Spleen (tissue), 11 donors: Measurements from ENCODE around the gene AKR1A1. TPM values are rescaled to one million over a fixed set of nuclear protein-coding genes. Genes with fewer than 3 reads are reported as not detected.
A peak's percentile ranks its signal among the peaks of the same experiment; 100 is the strongest.
"Not testable (repeated sequence)": the region's sequence is repeated elsewhere in the genome, so short reads cannot be mapped to it uniquely, and the experiment has no call there.

Experiments
- DNase-seq: peaks from one replicate; pipeline ENCODE4 v3.0.0-alpha.2; 2020
- H3K27ac ChIP-seq, 8 donors: fragments of 200-600 bp; sonication (generic) in 7 of 8; 1 replicate in 4 of 8; 2 replicates in 4 of 8; pipeline versions ENCODE4 v1.5.0 to v1.8.0; 2016 to 2021; ENCODE audit warnings: inconsistent platforms in 4 of 8, mild to moderate bottlenecking in 4 of 8, moderate library complexity in 1 of 8
- H3K27me3 ChIP-seq, 7 donors: fragments of 200-600 bp; sonication (generic) in 6 of 7; replicated peaks in 1 of 7; 1 replicate in 4 of 7; 2 replicates in 3 of 7; pipeline versions ENCODE4 v1.5.0 to v1.8.0; 2016 to 2021; ENCODE audit warnings: inconsistent platforms in 3 of 7, mild to moderate bottlenecking in 1 of 7
- H3K36me3 ChIP-seq, 6 donors: fragments of 200-600 bp; sonication (generic) in 5 of 6; 1 replicate in 4 of 6; 2 replicates in 2 of 6; pipeline versions ENCODE4 v1.5.0 to v1.8.0; 2016 to 2021; ENCODE audit warnings: inconsistent platforms in 2 of 6
- H3K4me1 ChIP-seq, 6 donors: fragments of 200-600 bp; sonication (generic) in 5 of 6; 1 replicate in 3 of 6; 2 replicates in 3 of 6; pipeline versions ENCODE4 v1.5.0 to v1.8.0; 2016 to 2021; ENCODE audit warnings: inconsistent platforms in 3 of 6
- H3K4me3 ChIP-seq, 8 donors: fragments of 200-600 bp; sonication (generic) in 7 of 8; 1 replicate in 4 of 8; 2 replicates in 4 of 8; pipeline versions ENCODE4 v1.5.0 to v1.8.0; 2016 to 2021; ENCODE audit warnings: inconsistent platforms in 4 of 8, mild to moderate bottlenecking in 4 of 8, moderate library complexity in 2 of 8
- H3K9me3 ChIP-seq, 8 donors: fragments of 200-600 bp; sonication (generic) in 7 of 8; 1 replicate in 4 of 8; 2 replicates in 4 of 8; pipeline versions ENCODE4 v1.5.0 to v1.8.0; 2016 to 2021; ENCODE audit warnings: inconsistent platforms in 4 of 8
- CTCF ChIP-seq, 11 experiments: fragments of 200-600 bp in 7 of 11; fragments of 450-650 bp in 4 of 11; sonication (generic) in 4 of 11; IDR thresholded peaks in 8 of 11; conservative IDR thresholded peaks in 3 of 11; 1 replicate in 7 of 11; 2 replicates in 4 of 11; pipeline versions ENCODE4 v1.4.0 to v1.8.0; 2016 to 2021; ENCODE audit warnings: antibody characterized with exemption in 11 of 11, inconsistent platforms in 4 of 11, mild to moderate bottlenecking in 1 of 11
- POLR2A ChIP-seq, 3 donors: fragments of 450-650 bp; IDR thresholded peaks; one replicate each; pipeline ENCODE4 v1.5.1; 2017; ENCODE audit warnings: antibody characterized with exemption in 3 of 3, mild to moderate bottlenecking in 1 of 3
- POLR2AphosphoS5 ChIP-seq, 3 donors: sonication (generic); formaldehyde crosslinking; IDR thresholded peaks; one replicate each; pipeline ENCODE4 v1.5.1; 2017; ENCODE audit warnings: antibody characterized with exemption in 3 of 3
- WGBS, 5 donors: extraction: QIAGEN DNeasy Blood & Tissue Kit in 3 of 5; methylation state at CpG; one replicate each; pipeline versions ENCODE4 v1.1.5 to v1.1.7; 2013 to 2018; 5-methylcytosine and 5-hydroxymethylcytosine counted together
- intact Hi-C: fragments of 100-400 bp; cut with DNase I; formaldehyde crosslinking; loops from one replicate; pipeline ENCODE4 v1.15.0; 2023; ENCODE audit warnings: low total_unique reads
- polyA plus RNA-seq, 3 donors: library from polyadenylated mRNA; stranded (reverse); fragments of 200-250 nt; gene quantifications; one replicate each; pipeline ENCODE4 v1.2.1, GENCODE V29; 2013
- total RNA-seq, 7 donors: library from RNA; depleted of rRNA in 3 of 7; stranded (reverse); fragments of >200 nt in 3 of 7; fragmentation: NEBNext Ultra II Directional in 4 of 7; extraction: Animal tissue kit (Norgen Biotek cat#: 25700) in 4 of 7; gene quantifications; one replicate each; pipeline versions ENCODE4 v1.1.0 to v1.2.1, GENCODE V29; 2016 to 2021
- donor health status: healthy with polysubstance abuse.
- donor health status: DM: no; HTN: no; CAD: no; lungs with moderate emphysema.
- donor health status: DM: no; HTN: no; CAD: no.
- donor health status: Bipolar disorder and iron deficiency.
- donor health status: healthy.
- donor health status: DM: no; HTN: no; CAD: no.
- donor health status: DM: yes; HTN: yes; CAD: no.

AKR1A1 gene
- total and polyA plus RNA-seq, 10 donors, result 68.8 to 150 (median 130) TPM

- Histone ChIP-seq H3K4me1 (peaks cover 0 to 4% (median 0%) of the 10 kb centered on the region in 6 donors), H3K36me3 (peaks cover 5 to 90% (median 77%) of the 10 kb centered on the region in 6 donors), H3K4me3 (no peak overlapping the region), H3K9me3 (no peaks in the 10 kb centered on the region), H3K27ac (no peak overlapping the region), H3K27me3 (no peaks in the 10 kb centered on the region)
- TF ChIP-seq POLR2A (IDR thresholded peaks at IDR 0.05) (no peak), POLR2AphosphoS5 (IDR thresholded peaks at IDR 0.05) (no peak), CTCF (IDR thresholded peaks at IDR 0.05 in 8 of 11, conservative IDR thresholded peaks at IDR 0.05 in 3 of 11) (no peak)
- no peak for DNase-seq
- WGBS, 5 donors, result 88 to 99% (median 93%) methylated on average over 4 of the region's 4 CpGs
- intact Hi-C loops, result loop anchor here (5.0 kb wide), 1 partner anchor 61 kb away; no protein-coding TSS in a partner anchor
These were observed 39.6 kb upstream of the AKR1A1 start for GRCh38 chr1:45510972-45511527.

- H3K4me3 ChIP-seq, result no peak overlapping the region
- H3K9me3 ChIP-seq, result no peaks in the 10 kb centered on the region
- H3K36me3 ChIP-seq, result peaks cover 5 to 99% (median 91%) of the 10 kb centered on the region in 6 donors
- intact Hi-C loops, result loop anchor here (5.0 kb wide), 1 partner anchor 60 kb away; no protein-coding TSS in a partner anchor
- no peaks in the 10 kb centered on the region for H3K27me3 ChIP-seq
- no peak overlapping the region for H3K27ac ChIP-seq
- no peak for DNase-seq
- 91 to 100% (median 96%) methylated on average over 1 of the region's 1 CpG for WGBS, 5 donors
- peaks cover 0 to 9% (median 0%) of the 10 kb centered on the region in 6 donors for H3K4me1 ChIP-seq
- TF ChIP-seq POLR2A (IDR thresholded peaks at IDR 0.05) (no peak), CTCF (IDR thresholded peaks at IDR 0.05 in 8 of 11, conservative IDR thresholded peaks at IDR 0.05 in 3 of 11) (peak; percentile 34 to 82 (median 63)), POLR2AphosphoS5 (IDR thresholded peaks at IDR 0.05) (peak in 1 of 3 donors; percentile 68)
These were observed 38.0 kb upstream of the AKR1A1 start for GRCh38 chr1:45512641-45513054.

GRCh38 chr1:45513532-45514260 is 36.9 kb upstream of the AKR1A1 start:
- H3K36me3 ChIP-seq, result peaks cover 5 to 100% (median 87%) of the 10 kb centered on the region in 6 donors
- H3K9me3 ChIP-seq, H3K4me3 ChIP-seq, DNase-seq, H3K27ac ChIP-seq, H3K27me3 ChIP-seq: not testable (repeated sequence)
- peaks cover 0 to 19% (median 7%) of the 10 kb centered on the region in 6 donors for H3K4me1 ChIP-seq
- WGBS, 5 donors, result 74 to 89% (median 84%) methylated on average over 9 of the region's 9 CpGs
- intact Hi-C loops, result loop anchor here (5.0 kb wide), 1 partner anchor 59 kb away; no protein-coding TSS in a partner anchor

- H3K9me3 ChIP-seq, result no peaks in the 10 kb centered on the region
- H3K27me3 ChIP-seq, result no peaks in the 10 kb centered on the region
- TF ChIP-seq CTCF (IDR thresholded peaks at IDR 0.05 in 8 of 11, conservative IDR thresholded peaks at IDR 0.05 in 3 of 11) (no peak), POLR2A (IDR thresholded peaks at IDR 0.05) (no peak), POLR2AphosphoS5 (IDR thresholded peaks at IDR 0.05) (no peak)
- WGBS, 5 donors, result 62 to 90% (median 76%) methylated on average over 3 of the region's 3 CpGs
- no peak overlapping the region for H3K27ac ChIP-seq
- DNase-seq, result no peak
- intact Hi-C loops, result loop anchor here (5.0 kb wide), 1 partner anchor 351 kb away; no protein-coding TSS in a partner anchor
- peaks cover 14 to 42% (median 24%) of the 10 kb centered on the region in 6 donors for H3K4me1 ChIP-seq
- H3K4me3 ChIP-seq, result no peak overlapping the region
- H3K36me3 ChIP-seq, result peaks cover 0 to 78% (median 63%) of the 10 kb centered on the region in 6 donors
These were observed 34.6 kb upstream of the AKR1A1 start for GRCh38 chr1:45516036-45516435.
